NK-92 (cell line): ENCODE results near the gene RAD21L1.
"Not testable (repeated sequence)": the region's sequence is repeated elsewhere in the genome, so short reads cannot be mapped to it uniquely, and the experiment has no call there.

Experiments
- DNase-seq: peaks from one replicate; lab custom pipeline; 2025; ENCODE audit not compliant: unreplicated experiment; lab: John Stamatoyannopoulos, UW

RAD21L1 gene

DNA sequence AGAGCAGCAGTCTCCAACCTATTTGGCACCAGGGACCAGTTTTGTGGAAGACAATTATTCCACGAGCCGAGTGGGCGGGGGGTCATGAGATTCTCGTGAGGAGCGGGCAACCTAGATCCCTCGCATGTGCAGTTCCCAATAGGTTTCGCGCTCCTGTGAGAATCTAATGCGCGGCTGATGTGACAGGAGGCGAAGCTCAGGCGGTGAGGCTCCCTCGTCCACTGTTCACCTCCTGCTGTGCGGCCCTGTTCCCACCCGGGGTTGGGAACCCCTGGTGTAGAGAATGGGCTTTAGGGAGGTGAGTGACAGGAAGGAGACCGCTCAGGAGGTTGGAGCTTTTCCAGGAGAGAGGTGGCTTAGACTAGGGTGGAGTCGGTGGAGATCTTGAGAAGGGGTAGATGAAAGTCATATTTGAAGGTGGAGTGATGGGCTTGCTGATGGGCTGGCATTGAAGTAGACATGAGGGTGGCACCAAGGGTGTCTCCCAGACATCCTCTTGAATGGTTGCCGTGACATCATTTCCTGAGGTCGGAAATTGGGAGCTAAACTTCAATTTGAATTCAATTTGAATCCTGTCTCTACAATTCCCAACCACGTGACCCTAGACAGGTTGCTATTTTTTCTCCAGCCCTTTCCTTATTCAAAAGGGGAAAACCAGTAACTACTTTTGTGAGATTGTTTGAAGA, 1.5 kb upstream of the RAD21L1 start:
- DNase-seq = no peak

DNA sequence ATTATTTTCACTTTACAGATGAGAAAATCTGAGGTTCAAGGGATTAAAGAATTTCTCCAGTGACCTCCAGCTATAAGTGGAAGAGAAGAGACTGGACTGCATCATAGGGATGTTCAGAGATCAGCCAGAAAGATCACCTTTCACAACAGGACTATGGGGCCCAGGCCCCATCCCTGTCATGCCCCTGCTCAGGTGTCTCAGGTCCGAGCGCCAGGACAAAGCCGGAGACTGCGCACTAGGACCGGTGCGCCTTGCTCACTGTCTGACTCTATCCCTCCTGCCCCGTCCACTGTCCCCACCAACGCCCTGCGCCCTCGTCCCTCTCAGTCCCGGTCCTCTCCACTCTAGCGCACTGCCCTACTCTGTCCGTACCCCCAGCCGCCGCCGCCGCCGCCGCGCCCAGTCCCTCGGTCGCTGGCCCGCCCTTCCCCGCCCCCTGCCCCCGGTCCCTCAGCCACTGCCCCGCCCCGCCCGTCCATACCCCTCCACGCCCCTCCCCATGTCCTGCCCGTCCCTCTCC, 521 bp upstream of the RAD21L1 start:
- DNase-seq = no peak

DNA sequence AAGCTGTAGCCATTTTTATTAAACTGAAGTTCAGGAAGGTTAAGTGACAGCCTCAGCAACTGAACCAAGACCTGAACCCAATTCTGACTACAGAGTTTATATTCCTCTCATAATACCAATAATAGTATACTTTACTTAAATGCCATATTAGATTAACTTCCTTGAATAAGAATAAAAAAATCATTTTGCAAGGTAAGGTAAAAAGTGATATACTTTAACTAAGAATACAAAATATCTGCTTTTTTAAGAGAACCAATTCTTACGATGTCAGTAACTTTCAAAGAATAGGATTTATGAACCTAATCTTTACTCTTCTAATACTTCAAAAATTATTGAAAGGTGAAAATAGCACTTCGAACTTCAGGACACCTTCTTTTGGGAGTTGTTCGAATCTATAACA, 3.7 kb downstream of the RAD21L1 start:
- no peak for DNase-seq

DNA sequence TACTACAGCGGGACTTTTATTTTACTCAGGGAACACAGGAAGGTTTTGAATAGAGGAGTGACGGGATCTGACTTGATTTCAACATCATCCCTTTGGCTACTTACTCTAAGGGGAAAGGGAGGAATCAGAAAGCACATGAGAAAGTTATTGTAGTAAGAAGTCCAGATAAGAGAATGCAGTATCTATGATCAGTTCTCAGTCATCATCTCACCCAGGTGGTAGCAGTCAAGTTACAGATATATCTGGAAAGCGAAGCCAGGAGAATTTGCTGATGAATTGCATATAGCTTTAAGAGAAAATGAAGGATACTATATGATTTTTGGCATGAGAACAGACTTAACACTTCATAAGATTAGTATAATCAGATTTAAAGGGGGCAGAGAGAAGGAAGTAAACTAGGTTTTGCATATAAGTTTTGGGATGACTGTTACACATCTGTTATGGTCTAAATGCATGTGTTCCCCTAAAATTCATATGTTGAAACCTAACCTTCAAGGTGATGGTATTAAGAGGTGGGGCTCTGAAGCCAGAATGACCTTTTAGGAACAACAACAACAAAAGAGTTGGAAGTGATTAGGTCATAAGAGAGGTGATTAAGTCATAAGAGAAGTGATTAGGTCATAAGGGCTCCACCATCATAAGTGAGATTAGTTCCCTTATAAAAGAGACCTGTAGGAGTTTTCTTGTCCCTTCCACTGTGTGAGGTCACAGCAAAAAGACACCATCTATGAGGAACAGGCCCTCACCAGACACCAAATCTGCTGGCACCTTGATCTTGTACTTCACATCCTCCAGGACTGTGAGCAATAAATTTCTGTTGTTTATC, 6.7 kb downstream of the RAD21L1 start:
- no peak for DNase-seq

DNA sequence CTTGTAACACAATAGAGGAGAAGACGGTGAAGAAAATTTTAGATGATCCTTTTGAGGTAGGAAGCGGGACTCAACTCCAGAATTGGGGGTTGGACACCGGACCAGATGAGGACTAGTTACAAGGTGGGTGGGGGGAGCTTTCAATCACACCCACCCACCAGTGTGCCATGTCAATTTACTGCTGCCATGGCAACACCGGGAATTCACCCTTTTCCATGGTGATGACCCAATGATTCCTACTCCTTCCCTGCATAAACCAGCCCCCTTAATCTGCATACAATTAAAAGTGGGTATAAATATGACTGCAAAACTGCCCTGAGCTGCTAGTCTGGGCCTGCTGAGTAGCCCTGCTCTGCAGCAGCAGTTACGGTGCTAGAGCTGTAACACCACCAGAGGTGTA, 14.7 kb downstream of the RAD21L1 start:
- no peak for DNase-seq

DNA sequence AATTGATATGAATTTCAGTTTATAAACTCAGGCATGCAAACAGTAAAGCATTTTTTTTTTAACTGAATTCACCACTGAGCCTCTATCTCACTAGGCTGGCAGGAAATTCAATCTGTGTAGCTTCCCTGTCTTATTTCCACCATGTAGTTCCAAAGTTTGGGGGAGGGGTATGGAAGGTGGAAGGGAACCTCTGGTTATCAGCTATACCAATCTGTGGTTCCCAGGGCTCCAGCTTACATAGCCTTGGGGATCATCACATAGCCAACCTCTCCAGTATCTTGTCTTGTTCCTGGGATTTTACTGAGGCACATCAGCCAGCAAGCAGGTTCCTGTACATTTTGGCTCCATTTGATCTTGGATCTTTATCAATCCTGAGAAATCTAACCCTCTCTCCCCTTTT, 15.6 kb downstream of the RAD21L1 start:
- DNase-seq = no peak

DNA sequence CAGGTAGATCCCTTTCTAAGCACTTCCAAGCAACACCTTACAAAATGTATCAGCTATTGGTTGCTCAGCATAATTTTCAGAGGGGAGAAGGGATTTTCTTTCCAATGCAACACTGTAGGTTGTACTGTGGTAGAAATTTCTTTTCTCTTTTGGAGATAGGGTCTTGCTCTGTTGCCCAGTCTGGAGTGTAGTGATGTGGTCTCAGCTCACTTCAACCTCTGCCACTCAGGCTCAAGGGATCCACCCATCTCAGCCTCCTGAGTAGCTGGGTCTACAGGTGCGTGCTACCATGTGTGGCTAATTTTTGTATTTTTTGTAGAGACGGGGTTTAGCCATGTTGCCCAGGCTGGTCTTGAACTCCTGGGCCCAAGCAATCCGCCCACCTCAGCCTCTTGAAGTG, 16.3 kb downstream of the RAD21L1 start:
- DNase-seq = no peak

DNA sequence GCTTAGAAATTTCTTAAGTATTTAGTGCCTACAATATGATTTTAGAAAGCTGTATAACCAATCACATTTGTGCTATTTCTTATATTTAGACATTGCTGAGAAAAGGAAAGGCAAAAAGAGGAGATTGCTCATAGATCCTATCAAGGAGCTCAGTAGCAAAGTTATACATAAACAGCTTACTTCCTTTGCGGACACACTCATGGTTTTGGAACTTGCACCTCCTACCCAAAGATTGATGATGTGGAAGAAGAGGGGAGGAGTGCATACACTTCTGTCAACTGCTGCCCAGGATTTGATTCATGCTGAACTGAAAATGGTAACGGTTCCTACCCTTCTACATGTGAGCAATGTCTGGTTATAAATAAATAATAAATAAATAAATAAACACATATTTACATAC, 16.7 kb downstream of the RAD21L1 start:
- DNase-seq = no peak

DNA sequence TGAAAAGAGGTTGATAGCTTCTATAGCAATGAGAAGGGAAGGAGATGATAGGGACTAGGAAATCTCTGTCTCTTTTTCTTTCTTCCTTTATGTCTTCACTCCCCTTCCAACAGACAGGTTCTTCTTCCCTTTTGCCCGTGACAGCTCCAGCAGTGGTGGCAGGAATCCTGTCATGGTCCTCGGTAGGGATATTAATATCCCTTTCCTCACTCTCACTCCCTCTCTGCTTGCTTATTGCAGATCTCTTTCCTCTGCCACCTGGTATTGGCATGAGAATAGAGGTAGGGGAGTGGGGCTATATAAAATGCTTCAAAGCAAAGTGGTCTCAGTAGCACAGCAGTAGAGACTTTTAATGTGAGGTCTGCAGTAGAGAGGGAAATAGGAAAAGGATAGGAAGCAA, 19.7 kb downstream of the RAD21L1 start:
- no peak for DNase-seq

DNA sequence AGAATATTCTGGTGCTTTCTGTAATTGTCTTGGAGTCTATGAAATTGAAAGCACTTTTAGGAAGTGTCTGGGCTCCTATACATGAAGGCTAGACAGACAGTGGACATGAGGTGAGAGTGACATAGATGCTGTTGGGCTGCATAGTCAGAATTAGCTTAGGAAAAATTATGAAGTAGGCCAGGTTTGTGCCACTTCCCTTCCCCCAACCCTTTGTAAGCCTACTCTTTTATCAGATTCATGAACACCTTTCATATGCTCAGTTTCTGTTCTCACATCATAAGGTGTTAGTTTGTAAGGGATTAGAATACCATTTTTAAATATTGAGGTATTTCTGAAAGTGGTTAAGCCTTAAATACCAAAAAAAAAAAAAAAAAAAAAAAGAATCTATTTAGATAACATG, 21.8 kb downstream of the RAD21L1 start:
- no peak for DNase-seq

DNA sequence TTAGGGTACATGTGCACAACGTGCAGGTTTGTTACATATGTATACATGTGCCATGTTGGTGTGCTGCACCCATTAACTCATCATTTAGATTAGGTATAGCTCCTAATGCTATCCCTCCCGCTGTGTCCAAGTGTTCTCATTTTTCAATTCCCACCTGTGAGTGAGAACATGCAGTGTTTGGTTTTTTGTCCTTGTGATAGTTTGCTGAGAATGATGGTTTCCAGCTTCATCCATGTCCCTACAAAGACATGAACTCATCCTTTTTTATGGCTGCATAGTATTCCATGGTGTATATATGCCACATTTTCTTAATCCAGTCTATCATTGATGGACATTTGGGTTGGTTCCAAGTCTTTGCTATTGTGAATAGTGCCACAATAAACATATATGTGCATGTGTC, 24.4 kb downstream of the RAD21L1 start:
- DNase-seq = not testable (repeated sequence)

DNA sequence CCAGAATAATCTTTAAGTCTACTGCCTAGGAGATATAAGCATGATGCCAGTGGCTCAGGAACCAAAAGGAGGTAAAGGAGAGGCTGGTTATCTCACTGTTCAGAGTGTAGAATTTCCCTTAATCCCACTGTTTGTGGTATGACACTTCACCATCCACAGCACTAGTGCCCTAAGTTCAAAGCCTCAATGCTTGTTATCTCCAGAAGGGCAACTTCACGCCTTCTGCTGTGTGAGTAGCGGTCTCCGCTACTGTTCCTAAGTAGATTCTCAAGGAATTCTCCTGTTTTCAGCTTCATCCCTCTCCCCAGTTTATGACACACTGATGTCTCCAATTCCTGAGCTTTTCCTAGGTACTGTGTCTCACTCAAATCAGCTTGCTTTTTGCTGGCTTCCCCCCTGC, 26.6 kb downstream of the RAD21L1 start:
- no peak for DNase-seq

DNA sequence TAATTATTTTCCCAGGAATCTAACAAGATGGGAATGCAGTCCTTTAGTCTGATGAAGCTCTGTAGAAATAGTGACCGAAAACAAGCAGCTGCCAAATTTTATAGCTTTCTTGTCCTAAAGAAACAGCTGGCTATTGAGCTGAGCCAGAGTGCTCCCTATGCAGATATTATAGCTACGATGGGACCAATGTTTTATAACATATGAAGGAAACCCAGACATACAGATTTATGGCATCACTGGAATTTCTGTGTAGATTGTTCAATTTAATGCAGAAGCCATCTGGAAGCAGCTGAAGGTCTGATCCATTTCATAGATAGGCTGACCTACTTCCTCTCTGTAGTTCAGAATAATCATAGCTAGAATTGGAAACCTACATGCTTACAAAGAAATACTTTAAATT, 28.4 kb downstream of the RAD21L1 start:
- DNase-seq = no peak

DNA sequence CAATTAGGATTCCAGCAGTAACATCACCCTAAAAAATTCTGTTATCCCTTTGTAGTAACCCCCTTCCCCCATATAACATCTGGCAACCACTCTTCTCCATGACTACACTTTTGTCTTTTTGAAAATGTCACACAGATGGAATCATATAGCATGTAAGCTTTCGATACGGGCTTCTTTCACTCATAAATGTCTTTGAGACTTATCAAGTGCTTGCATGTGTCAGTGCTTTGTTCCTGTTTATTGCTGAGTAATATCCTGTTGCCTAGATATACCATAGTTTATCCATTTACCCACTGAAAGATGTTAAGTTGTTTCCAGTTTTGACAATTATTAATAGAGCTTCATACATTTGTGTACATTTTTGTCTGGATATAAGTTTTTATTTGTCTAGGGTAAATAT, 29.8 kb downstream of the RAD21L1 start:
- no peak for DNase-seq

DNA sequence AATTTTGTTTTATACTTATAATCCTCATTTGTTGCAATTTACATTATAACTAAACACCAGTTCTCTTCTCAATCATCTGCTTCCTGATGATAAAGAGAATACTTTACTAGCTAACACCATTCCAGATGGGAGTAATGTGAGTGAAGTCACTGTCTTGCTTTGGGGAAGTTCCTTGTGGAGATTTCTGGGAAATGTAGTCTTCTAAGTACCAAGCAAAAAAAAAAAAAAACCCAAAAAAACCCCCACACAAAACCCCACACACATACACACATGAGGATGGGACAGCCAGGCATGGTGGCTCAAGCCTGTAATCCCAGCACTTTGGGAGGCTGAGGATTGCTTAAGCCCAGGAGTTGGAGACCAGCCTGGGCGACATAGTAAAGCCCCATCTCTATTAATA, 38.0 kb downstream of the RAD21L1 start:
- no peak for DNase-seq

DNA sequence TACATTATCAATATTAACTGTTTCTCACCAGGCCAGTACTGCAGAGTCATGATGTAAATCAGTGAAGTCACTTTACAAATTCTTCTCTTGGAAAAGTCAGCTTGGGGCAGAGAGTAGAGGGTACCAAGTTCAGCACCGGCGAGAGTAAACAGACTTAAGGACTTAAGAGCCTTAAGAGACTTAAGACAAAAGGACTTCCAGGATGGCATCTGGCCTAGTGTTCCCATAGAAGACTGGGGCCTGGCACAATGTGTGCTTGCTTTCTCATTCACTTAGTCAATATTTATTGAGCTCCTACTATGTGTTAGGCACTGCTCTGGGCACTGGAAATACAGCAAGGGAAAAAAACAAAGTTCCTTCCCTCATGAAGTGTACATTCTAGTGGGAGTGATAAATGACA, 38.9 kb downstream of the RAD21L1 start:
- DNase-seq = no peak

DNA sequence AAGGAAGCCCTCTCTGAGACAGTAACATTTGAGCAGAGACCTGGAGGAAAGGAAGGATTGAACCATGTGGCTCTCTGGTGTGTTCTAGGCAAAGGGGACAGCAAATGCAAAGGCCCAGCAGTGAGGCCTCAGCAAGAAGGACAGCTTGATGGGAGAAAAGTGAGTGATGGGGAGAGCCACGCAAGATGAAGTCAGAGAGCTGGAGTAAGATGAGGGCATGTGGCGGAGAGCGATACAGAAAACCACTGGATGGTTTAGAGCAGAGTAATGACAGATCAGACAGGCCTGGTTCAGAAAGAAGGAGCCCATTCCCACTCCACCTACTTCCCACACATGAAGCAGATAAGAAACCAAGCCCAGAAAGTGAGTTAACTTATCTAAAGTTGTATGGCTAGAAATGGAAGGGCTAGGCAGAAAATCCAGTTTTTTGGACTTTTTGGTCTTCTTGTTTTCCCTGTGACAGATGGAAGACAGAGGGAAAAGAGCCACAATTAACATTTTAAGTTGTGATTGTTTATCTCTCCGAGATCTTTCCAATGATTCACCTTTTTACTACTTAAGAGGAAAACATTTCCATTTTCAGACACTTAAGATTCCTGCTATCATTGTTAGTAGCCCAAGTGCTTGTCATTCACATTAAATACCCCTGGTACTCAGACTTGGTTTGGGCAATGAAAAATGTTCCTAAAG, 39.5 kb downstream of the RAD21L1 start:
- no peak for DNase-seq

DNA sequence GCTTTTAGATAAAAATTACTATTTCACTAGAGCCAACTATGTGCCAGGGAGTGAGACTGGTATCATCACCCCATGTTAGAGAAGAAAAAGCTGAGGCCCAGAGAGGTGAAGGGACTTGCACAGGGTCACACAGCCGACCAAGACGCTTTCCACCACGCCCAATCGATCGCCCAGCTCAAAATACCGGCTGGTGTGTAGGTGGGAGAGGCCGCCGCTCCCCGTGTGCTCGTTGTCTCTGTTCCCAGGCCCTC, 40.0 kb downstream of the RAD21L1 start:
- no peak for DNase-seq

DNA sequence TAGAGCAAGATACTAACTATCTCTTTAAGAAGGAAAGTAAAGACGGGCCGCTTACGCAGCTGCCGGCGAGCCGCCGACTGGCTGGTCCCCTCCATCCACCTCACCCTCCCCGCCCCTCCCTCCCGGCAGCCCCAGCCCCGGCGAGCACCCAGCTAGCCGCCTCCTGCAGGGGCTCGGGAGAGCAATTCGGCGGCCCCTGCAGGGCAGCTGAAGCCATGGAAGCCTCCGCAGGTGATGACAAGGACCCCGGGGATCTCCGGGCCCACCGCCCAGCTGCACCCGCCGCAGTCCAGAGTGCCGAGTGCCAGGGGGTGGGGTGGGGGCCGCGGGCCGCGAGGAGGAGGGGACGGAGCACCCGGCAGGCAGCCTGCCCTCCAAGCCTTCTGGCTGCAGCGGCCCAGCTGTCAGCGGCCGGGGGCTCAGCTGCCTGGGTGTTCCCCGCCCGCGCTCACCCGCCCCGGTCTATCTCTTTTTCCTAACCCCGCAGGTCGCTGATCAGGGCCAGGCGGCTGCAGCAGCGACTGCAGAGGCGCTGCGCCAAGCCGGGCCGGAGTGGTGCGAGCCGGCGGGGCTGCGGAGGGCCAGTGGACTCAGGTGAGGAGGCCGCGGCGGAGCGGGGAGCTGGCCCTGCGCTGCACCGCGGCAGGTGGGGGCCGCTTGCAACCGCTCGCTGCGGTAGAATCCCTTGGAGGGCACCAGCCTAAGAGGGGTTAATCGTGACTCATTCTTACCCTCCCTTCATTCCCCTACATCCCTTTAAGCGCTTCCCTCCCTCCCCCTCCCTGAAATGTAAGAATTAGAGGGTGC, 40.5 kb downstream of the RAD21L1 start, which contains the start of gene SNPH:
Gene SNPH, plus strand, starts transcription at position 128 of the 807 bp plus-strand sequence. CDS start 29,946 bp downstream, outside the sequence.
- DNase-seq = no peak

DNA sequence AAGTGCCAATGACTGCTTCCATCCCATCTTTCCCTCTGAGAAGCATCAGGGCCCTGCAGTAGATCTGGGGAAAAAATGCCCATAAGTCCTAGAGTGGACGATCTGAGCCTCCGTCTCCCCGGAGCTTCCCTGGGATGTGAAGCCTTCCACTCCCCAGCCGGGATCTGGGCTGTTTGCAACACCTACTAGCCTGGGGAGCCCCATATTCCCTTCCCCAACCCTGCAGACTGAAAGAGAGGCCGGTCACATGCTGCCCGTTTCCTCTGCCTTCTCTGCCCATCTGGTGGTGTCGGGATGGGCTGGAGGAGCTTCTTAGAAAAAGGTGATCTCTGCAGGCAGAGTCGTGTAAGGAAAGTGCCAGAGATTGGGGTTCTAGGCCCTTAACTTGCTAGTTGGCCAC, 41.3 kb downstream of the RAD21L1 start:
- DNase-seq = no peak

DNA sequence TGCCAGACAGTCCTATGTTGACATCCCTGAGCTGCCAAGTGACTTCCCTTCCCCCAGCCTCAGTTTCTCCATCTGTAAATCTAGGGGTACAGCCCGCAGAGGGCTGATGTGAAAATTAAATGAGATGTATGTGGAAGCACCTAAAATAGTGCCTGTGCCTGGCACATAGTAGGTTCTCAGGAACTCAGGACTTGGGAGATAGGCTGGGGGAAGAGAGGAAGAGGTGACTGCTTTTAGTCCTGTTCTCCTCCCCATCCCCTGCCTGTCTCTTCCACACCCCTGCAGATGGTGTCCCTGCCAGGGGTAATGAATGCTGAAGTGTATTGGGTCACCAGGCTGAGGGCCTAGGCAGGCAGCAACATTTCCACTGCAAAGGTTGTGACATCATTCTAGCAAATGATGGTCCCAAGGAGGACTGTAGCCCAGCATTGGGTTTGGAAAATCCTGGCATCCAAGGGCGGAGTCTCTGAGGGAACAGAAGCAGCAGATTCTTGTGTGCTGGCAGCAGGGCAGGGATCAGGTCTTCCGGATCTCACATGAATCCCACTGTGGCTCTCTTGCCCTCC, 42.0 kb downstream of the RAD21L1 start:
- no peak for DNase-seq
